Lower leg skin (tissue), 3 donors: ENCODE data around the gene C4orf50.

Experiments used
- CTCF ChIP-seq, 3 donors: fragments of 450-650 bp; IDR thresholded peaks; one replicate each; pipeline ENCODE4 v1.5.1; 2016; ENCODE audit warnings: antibody characterized with exemption in 3 of 3, mild to moderate bottlenecking in 3 of 3, moderate library complexity in 2 of 3
- POLR2A ChIP-seq, 2 donors: fragments of 450-650 bp; IDR thresholded peaks; one replicate each; pipeline ENCODE4 v1.6.1; 2016 to 2017; ENCODE audit warnings: antibody characterized with exemption in 2 of 2, mild to moderate bottlenecking in 1 of 2, moderate library complexity in 1 of 2

DNA sequence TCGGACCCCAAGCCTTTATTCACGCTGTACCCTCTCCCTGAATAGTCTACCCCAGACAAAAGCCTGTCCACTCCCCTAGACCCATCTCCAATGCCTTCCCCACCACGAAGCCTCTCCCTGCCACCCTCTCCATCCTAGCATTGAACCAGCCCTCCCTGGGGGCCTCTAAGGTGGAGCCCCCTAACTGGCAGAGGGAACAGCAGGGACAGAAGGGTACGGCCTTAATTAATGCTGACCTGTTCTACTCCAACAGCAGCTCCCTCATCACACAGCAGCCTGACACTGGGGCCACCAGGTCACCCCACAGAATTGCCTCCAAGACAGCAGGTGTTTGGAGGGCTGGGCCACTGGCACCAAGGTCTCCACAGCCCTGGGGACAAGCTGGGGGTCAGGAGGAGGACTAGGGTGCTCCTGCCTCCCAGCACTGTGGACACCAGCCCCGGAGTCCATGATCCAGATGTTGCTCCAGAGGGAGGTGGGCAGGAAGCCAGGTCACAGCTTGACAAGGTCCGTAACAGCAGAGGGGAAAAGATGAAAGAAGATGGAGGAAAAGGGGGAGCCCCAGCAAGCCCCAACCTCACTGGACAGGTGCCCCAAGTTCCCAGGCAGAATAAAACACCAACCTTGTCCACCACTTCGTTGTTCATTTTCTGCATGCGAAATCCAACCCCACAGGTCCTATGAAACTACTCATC, 129.1 kb downstream of the C4orf50 start:
- TF ChIP-seq CTCF (IDR thresholded peaks at IDR 0.05): no peak
- no peak for TF ChIP-seq POLR2A (IDR thresholded peaks at IDR 0.05)
